IPS DF 4.7 (cell line): ENCODE data around the gene KRTAP10-3.

Experiments used
- DNase-seq: peaks from one replicate; pipeline ENCODE4 v3.0.0-alpha.2; 2013; ENCODE audit warnings: low spot score; ENCODE audit errors: extremely low read depth

Gene KRTAP10-3

DNA sequence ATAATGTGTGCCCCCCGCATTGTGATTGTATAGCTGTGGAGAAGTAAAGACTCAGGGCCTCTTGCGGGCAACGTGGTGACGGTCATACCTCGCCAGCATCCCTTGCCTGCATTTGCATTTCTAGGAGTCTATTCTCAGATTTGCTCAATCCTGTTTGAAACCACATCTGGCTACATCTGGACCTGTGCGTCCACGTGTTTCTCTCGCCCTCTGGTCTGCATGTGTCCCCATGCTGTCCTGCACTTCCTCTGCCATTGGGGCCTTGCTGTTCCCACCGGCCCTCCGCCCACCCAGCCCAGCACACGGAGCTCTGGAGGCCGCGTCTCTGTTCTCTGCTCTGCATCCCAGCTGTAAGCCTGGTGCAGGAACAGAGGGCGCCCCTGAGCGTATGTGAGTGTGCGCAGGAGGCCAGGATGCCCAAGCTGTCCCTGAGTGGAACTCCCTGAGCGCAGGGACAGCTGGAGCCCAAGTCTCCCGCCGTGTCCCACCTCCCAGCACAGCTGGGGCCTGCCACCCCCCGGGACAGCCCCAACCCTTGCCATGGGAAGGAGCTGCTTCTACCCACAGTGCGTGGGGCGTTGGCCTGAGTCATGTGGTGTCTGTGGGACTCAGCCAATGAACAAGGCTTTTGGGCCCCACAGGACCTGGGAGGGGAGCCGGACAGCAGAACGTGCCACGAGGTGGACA, 8.9 kb downstream of the KRTAP10-3 start:
- DNase-seq = no peak

DNA sequence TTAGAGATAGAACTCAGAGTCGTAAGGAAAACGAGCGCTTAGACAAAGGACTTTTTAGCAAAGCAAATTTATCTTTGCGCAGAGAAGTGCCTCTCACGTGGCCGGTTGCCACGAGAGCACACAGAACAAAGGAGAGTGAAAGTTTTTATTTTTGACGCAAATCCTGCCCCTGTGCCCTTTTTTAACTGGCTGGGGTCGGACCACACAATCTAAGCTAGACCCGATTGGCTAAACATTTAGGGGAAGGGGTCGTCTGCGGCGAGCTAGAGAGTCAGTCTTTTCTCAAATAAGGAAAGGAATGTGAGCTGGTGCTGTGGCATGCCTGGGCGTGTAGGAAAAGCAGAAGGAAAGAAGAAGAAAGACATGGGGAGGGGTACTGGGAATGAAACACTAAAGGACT, 9.7 kb downstream of the KRTAP10-3 start:
- DNase-seq = peak; percentile 53

- DNase-seq = no peak
These were observed 10.2 kb downstream of the KRTAP10-3 start for GRCh38 chr21:44548381-44548780.

DNA sequence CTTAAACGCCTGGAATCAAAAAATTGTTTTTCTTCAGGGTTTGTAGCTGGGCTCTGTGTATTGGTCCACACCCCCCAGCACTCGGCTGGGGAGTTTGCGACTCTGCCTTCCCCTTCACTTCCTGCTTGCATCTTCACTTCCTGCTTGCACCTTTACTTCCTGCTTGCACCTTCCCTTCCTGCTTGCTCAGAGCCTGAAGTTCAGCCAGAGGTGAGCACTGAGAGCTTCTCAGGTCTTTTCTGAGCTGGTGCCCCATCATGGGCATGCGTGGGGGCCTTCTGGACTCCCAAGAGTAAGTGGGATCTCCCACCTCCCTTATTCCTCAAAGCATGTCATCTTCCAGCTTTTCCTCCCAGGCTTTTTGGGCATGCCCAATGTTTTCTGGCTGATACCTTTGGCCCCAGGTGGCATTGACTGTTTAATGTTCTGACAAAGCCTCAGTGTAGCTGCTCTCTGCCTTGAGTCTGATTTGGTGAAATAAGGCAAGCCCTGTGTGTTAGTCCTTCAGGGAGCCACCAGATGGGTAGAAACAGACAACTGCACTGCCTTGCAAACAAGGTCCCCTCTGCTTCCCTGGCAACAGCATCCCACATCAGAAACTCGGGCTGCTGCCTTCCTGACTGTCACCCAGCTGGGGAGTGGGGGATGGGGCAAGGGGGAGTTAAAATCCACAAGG, 10.8 kb downstream of the KRTAP10-3 start:
- DNase-seq = no peak

DNA sequence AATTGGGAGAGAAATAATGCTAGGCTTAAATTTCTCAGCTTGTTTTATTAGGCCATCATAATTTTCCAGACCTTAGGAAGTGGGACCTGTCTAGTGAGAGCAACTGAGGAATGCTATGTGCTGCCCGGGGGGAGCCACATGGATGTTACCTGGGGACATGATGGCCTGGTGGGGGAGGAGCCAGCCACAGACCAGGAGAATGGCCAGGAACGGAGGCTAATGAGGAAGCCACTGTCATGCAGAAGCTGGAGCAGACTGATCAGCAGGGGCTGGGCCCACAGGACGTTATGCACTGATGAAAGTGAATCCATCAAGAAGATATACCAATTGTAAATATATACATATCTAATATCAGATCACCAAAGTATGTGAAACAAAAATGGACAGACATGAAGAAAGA, 14.0 kb downstream of the KRTAP10-3 start:
- no peak for DNase-seq

DNA sequence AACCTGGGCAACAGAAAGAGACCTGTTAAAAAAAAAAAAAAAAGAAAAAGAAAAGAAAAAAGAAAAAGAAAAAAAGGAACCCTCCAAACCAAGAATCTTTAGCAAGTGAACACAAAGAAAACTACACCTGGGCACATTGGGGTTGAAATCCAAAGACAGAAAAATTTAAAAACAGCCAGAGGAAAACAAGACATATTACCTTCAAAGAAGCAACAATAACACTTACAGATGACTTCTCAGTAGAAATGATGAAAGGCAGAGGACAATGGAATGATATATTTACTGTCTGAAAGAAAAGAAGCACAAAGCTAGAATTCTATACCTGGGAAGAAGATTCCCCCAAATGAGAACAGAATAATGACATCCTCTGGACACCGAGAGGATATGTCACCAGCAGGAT, 15.9 kb downstream of the KRTAP10-3 start:
- no peak for DNase-seq

DNA sequence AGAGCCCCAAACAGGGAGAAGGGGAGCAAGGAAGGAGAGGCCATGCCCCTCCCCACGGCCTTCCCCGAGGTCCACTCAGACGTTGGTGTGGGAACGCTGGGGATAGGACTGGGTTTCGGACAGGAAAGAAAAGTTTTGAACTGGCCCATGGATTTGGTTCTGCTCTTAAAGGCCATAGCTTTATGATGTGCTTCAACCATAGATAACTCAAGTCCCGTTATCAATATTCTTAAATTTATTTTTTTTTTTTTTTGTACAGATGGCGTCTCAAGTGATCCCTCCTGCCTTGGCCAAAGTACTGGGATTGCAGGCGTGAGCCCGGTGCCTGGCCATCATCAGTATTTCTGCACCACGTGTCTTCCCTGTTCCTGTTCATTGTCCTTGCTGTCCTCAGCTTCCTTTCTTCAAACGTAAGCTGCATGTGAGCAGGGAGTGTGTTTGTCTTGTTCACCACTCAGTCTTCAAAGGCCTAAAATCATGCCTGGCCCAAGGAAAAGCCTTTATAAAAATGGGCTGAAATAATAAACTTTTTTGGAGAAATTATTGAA, 17.8 kb downstream of the KRTAP10-3 start:
- DNase-seq = no peak

- DNase-seq = no peak
These were observed 18.5 kb downstream of the KRTAP10-3 start, which contains the start of gene KRTAP10-1 for GRCh38 chr21:44539991-44540666. Gene KRTAP10-1 (minus strand): TSS chr21:44540195. CDS start chr21:44540150, 45 bp downstream.

- no peak for DNase-seq
These were observed 19.5 kb downstream of the KRTAP10-3 start for GRCh38 chr21:44539046-44539445.

DNA sequence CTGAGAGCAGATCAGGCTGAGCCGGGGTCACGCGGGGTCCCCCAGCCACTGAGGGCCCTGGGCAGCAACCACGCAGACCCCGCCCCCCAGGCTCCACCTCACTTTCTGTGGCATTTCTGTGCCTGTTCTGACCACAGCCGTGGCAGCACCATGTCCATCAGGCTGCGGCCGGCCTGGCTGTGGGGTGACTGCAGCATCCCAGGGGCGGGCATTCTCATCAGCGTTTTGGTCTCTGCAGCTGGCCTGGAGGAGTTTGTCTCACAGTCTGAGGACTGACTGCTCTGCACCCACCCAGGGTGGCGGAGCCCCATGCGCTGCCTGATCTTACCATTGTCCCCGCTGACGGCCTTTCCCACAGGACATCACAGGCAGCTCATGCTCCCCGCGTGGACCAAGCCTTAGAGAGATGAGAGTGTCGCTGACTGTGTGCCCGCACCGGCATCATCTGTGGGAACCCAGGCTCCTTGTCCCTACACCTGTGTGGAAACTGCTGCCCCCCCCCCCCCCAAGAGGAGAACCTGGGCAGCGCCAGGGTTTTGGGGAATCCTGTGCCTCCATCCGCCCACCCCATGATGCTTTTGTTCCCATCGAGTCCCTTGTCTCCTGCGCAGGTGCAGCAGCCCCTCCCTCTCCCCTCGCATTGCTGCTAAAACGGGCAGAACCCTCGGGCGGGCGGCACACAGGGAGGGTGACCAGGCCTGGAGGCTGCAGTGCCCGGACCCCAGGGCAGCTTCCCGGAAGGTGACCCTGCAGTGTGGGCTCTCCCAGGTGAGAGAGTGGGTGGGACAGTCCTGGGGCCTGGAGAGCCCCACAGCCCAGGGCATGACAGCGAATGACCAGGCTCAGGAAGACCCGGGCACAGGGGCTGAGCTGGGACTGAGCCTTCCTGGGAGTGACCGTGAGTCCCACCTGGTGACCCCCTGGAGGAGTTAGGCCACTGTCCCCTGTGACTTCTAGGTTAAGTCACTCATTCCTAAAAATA, 20.4 kb downstream of the KRTAP10-3 start:
- no peak for DNase-seq

GRCh38 chr21:44535963-44536362, 22.6 kb downstream of the KRTAP10-3 start:
- no peak for DNase-seq

DNA sequence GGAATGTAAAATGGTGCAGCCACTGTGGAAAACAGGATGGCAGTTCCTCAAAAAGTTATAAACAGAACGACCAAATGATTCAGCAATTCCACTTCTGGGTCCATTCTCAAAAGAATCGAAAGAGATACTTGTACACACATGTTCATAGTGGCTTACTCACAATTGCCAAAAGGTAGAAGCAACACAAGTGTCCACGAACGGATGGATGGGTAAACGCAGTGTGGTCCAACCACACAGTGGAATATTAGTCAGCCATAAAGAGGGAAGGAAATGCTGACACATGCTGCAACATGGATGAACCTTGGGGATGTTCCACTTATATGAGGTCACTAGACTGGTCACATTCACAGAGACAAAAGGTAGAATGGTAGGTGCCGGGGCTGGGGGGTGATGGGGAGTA, 23.9 kb downstream of the KRTAP10-3 start:
- DNase-seq = no peak

- DNase-seq = no peak
These were observed 24.5 kb downstream of the KRTAP10-3 start for GRCh38 chr21:44533891-44534627.

DNA sequence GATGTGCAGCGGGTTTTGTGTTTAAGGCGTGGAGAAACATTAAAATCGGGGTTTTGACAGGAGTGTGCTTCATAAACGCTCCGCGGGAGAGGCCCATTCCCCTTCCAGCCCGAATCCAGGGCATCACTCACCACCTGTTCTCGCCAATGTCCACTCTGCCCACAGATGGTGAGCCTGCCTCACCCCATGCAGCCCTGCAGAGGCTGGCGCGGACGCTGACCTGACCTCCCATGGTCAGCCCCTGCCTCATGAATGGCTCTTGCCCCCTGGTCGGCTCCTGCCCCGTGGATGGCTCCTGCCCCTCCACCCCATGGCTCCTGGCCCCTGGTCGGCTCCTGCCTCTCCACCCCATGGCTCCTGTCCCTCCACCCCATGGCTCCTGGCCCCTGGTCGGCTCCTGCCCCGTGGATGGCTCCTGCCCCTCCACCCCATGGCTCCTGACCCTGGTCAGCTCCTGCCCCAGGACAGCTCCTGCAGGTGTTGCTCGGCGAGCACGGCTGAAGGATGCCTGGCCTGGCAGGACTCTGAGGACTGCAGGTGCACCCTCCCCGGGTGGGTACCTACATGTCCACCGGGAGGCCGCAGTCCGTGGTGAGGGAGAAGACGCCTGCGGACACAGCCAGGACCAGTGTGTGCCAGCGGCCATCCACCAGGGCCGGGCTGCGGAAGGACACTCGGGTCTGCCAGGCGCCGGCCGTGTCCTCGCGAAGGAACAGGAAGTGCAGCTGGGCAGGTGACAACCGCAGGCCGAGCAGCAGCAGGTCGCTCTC, 25.3 kb downstream of the KRTAP10-3 start:
- DNase-seq = no peak

DNA sequence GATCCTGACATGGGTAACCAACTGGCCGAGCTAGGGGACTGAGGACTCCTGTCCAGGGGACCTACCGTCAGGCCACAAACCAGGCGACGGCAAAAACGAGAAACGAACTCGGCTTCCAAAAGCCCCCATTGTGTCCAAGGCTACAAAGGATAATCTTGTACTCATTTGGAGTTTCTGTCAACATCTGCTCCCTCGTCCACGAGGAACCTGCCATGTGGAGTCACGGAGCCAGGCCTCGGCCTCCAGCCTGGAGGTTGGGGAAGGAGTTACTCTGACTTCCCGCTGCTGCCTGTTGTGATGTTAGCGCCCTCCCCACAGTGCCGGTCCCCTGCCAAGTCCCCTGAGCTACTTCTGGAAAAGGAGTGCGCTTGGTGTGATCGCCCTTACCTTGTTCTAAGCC, 25.9 kb downstream of the KRTAP10-3 start:
- DNase-seq = no peak

GRCh38 chr21:44531606-44532564, 26.7 kb downstream of the KRTAP10-3 start:
- no peak for DNase-seq

GRCh38 chr21:44530903-44531605, 27.5 kb downstream of the KRTAP10-3 start:
- DNase-seq = no peak
